GM21390 (cell line): ENCODE data around the gene MTMR3.

Experiments
- ATAC-seq: cut with Tn5 transposase; IDR thresholded peaks from one replicate; pipeline ENCODE4 v1.9.1; 2021; ENCODE audit not compliant: unreplicated experiment

MTMR3 gene

DNA sequence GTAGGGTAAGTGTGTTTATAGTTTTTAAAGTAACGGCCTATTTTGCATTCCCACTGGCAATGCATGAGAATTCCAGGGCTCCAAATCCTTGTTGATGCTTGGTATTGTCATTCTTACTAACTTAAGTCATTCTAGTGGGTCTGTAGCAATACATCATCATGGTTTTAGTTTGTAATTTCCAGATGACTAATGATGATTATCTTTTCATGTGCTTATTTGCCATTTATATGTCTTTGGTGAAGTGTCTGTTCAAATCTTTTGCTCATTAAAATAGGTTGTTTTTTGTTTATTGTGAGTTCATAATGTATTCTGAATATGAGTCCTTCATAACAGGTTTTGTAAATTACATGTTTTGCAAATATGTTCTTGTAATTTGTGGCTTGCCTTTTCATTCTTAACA, 31.2 kb downstream of the MTMR3 start:
- no peak for ATAC-seq

DNA sequence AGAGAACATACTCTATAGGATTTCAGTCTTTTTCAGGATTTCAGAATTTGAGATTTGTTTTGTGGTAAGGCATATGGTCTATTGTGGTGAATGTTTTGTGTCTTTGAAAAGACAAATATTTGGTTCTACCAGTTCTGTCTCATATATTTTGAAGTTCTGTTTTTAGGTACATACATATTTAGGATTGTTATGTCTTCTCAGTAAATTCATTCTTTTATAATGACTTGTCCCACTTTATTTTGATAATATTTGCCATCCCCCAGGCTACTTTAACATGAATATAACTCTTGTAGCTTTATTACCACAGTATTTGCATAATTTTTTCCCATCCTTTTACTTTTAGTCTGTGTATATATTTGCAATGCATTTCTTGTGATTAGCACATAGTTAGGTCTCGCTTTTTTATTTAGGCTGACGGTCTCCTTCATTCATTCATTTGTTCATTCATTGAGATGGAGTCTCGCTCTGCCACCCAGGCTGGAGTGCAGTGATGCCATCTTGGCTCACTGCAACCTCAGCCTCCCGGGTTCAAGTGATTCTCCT, 32.1 kb downstream of the MTMR3 start:
- ATAC-seq = no peak

DNA sequence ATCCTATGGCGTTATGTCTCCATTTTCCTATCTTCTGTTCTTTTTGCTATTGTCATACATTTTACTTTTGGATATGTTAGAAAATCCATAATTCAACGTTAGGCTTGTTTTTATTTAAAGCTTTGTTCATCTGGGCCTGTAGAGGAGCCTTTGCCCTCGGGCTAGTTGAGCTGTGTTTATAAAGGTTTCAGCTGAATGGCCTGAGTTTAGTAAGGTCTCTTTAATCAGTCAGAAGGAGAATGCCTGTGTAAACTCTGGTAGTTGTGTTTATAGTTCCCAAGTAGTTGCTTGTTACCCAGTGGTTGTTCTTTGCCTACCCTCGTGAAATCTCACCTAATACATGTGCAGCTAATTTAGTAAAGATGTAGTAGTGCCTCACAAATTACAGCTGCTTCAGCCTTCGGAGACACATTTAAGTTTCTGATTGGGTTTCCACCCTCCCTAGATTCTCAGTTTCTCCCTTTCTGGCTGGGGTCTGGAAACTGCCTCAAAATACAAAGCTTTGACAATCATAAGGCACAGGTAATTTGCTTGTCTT, 33.1 kb downstream of the MTMR3 start:
- ATAC-seq = no peak

DNA sequence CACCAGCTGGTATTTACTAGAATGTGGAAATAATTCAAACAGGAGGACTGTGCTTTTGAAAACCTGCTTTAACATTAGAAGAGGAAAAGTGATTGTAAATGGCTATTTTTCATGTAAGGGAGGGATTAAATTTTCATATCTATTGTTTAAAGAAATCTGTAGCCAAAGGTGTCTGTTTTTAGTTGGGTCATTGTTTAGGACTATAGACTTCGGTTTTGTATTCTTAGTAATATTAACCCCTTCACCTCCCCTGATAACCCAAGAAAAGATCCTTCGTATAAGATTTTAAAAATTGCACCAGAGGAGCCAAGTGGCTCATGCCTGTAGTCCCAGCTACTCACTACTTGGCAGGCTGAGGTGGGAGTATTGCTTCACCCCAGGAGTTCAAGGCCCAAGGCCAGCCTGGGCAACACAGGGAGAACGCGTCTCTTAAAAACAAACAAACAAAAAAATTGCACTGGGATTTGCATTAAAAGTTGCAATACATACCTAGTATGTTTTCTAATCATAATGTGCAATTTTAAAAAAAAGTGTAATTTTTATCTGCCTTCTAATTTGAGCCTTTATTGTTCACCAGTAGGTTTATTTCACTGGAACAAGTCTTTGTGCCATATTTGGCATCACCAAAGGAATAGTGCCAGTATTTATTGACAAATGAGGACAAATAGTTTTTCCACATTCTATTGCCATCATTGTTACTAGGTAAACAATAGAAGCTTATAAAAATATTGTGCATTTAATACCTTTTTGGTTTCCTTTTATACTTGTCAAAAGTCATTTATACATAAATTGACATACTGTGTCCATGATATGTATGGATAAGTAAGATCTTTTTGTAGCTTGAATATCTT, 34.3 kb downstream of the MTMR3 start:
- ATAC-seq = no peak

DNA sequence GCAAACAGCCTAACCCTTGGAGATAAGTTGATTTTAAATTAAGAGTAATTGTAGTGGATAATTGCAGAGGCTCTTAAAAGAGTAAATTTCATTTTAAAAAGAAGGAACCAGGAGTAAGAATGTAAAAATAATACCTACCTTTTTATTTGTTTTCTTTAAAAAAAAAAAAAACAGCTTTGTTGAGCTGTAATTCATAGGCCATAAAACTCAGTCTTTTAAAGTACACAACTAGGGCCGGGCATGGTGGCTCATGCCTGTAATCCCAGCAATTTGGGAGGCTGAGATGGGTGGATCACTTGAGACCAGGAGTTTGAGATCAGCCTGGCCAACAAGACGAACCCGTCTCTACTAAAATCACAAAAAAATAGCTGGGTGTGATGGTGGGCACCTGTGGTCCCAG, 42.4 kb downstream of the MTMR3 start:
- ATAC-seq = no peak

DNA sequence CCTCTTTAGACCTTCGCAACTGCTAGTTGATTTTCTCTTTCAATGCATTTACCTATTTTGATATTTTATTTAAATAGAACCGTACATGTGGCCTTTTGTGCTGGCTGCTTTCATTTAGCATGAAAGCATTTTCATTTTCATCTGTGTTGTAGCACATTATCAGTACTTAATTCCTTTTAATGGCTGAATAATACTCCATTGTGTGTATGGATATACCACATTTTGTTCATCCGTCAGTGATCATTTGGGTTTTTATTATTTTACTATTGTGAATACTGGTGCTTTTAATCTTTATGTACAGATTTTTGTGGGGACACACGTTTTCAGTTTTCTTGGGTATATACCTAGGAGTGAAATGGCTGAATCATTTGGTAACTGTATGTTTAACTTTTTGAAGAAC, 43.1 kb downstream of the MTMR3 start:
- ATAC-seq = no peak

DNA sequence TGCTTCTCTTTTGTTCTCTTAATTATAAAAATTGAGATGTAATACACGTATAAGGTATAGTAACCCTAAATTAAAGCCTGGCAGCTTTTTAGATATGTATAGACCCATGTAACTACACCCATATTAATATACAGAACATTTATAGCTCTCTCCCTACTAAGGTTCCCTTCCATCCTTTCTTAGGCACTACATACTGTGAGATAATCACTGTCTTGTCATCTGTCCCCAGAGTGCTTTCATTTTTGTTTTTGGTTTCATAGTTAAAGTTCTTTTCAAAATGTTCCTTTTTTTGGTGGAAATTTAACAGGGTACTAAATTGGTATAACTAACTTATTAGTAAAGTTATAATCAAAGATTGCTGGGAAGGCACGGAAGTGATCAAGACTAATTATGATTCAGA, 49.2 kb downstream of the MTMR3 start:
- no peak for ATAC-seq

DNA sequence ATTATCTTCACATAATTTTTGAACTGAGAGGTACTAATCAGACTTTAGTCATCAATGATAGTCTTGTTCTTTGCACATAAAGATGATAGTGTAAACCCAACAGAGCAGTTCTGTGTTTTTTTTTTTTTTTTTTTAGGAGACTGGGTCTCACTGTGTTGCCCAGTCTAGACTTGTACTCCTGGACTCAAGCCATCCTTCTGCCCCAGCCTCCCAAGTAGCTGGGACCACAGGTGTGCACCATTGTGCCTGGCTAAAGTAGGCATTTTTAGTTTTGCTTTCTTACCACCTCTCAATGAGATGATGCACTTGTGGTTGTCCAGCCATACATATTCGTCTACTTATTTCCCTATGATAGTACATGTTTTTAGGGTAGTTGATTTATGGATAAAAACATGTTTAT, 50.6 kb downstream of the MTMR3 start:
- ATAC-seq = no peak

DNA sequence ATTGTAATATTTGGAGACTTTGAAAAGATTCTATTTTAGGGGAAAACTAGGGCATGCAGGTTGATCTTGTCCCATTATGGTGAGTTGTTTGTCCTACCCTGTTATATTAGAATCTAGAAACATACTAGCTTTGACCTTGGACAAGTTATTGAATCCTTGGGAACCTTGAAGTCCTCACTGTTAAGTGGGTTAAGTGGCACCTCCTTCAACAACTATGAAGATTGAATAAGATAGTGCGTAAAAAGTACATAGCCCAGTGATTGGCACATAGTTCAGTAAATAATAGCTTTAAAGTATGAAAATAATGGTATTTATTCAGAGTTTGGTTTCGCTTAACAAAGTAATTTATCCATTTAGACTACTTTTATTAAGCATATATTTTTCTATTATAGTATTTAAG, 51.6 kb downstream of the MTMR3 start:
- ATAC-seq = no peak

DNA sequence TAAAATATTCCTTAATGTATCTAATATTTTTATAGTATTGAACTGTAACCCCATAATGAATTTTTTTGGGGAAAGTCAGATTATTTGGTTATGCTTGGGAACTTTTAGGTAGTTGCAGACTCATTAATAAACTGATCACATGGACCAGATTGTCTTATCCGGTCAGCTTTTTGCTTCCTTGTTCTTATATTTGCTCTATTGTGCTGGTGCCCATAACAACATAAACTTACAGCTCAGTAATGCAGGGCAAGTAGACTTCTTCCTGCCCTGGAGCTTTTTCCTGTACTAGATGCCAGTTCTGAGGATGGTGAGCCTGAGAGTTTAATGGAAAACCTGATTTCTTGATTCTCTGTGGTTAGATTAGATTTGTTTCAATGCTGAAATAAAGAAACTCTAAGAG, 53.2 kb downstream of the MTMR3 start:
- ATAC-seq = no peak

DNA sequence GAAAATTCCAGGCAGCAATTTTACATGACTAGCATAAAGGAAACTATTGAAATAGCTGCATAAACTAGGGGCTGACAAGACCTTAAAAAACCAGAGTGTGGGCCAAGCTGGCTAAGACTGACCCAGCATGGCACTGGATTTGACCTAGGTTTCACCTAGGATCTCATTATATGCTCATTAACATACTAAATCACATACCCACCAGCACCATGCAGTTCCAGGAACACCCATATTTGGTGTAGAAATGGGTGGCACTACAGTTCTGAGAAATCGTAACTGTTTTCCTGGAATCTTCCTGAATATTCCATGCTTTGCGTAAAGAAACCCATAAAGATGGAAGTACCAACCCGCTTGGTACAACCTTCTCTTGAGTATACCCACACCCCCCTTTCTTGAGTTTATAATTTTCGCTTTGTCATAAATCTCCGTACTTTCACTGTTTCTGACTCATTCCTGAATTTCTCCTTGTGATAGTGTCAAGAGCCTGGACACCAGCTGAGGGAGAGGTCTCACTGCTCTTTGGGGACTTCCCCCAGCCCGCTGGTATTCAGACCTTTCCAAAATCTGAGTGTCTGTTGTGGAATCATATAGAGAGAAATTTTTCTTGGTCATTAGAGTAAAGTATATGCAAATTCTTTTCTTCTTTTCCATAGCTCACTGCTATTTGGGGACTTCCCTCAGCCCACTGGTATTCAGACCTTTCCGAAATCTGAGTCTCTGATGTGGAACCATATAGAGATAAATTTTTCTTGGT, 55.1 kb downstream of the MTMR3 start:
- ATAC-seq = peak; percentile 57

DNA sequence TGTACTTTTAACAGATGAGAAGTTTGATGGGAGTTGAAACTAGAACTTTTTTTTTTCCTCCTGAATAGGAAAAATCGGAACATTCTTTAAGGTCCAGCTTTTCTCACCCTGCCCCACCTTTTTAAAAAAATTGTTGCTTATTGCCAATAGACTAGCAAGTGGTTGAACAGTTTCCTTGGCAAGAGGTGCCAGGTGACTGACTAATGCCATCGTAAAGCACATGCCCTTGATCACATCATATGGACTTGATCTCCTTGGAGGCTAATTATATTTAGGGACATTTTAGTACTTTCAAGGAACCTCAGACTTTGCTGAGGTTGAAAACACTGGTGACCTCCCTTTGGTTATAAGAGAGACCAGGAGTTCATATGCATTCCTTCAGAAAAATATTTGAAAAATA, 57.6 kb downstream of the MTMR3 start:
- ATAC-seq = no peak

DNA sequence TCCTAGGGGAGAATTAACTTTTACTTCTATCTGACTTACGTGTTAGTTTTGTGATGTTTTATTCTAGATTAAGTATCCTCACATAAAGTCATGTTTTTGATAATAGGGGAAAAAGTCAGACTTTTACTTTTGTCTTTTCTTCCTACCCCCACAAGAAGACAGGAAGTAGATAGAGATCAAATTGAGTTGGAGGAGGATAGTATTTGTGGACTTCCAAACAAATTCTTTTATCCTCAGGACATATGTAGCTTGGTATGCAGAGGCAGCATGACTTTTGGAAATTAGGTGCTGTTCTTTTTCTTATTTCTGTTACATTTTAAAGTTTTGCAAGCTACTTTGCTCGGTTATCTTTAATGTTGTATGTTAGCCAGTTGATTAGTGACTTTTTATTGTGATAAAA, 61.4 kb downstream of the MTMR3 start:
- no peak for ATAC-seq

DNA sequence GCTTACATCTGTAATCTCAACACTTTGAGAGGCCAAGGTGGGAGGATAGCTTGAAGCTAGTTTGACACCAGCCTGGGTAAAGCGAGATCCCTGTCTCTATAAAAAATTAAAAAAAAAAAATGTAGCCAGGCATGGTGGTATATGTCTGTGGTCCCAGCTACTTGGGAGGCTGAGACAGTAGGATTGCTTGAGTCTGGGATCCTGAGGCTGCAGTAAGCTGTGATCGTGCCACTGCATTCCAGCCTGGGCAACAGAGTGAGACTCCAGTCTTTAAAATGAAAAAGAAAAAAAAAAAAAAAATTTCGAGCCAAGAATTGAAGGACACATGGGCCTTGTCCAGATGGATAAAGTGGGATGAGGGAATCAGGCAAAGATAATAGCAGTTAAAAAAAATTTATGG, 62.5 kb downstream of the MTMR3 start:
- ATAC-seq = no peak

DNA sequence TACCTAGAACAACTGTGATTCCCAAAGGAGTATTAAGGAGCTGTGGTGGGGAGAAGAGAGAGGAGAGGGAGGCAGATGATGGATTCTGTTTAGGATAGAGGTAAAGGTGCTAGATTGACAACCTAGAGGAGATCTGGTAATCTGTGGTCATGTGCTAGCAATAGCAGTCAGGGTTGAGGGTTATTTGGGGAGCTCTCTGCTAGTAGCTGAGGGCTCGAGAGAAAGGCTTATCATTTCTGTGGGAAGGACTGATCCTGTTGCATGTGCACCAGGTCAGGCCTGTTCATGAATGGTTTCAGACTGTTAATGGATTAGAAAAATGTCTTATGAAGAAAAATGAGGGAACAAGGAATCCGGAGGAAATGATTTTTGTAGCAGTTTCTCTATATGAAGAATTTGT, 63.2 kb downstream of the MTMR3 start:
- no peak for ATAC-seq

DNA sequence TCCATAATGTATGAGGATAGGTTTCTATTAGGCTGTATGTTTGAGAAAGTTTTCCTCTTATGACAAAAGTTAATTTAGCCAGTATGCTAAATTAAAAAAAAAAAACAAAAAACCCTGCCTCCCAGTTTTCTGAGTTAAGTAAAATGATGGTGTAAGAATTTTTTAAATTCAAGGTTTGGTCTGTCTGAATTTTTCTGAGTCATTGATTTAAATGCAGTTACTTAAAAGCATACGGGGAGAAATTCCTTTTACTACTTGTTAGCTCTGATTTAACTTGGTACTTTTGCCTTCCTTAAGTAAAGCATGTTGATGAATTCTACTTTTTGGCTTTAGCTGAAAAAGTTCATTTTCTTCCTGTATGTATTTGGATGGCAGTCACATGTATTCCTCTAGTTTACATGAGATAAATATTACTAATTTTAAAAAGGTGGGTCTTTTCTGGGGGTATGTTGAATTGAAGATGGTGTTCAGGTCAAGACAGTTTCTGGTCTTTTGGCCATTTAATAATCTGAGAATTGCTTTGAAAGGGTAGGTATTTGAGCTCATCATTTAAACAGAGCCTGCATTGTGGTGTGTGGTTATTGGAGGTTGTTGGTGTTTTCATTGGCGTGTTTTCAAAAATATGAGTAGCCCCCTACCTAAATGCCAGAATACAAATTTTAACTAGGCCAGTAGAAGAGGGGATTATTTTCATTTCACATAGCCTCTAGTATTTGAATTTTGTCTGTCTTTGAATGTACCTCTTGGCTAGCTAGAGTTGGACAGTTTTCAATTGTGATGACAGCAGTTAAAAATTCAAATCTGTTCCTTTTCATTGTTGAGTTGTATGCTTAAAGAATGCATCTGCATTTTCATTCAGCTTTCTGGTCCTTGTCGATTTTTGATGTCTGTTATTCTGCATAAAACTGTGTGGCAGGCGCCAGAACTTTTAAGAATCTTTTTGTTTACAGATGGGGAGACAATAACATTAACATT, 64.7 kb downstream of the MTMR3 start:
- ATAC-seq = no peak

DNA sequence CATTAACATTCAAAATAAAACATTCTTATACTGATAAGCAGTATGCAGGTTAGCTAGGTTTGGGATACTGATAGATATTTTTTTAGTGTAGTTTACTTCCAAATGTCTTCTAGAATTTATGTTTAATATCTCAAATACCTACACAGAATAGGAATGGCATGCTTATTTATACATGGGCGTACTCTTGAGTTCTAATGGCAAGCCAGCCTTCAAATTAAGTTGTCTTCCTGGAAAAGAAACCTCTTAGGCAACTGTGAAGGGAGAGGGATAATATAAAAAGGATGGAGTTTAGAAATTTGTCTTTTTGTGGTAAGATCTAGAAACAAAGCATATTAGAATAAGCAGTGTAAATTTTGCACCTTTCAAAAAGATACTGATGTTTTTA, 65.4 kb downstream of the MTMR3 start:
- no peak for ATAC-seq

DNA sequence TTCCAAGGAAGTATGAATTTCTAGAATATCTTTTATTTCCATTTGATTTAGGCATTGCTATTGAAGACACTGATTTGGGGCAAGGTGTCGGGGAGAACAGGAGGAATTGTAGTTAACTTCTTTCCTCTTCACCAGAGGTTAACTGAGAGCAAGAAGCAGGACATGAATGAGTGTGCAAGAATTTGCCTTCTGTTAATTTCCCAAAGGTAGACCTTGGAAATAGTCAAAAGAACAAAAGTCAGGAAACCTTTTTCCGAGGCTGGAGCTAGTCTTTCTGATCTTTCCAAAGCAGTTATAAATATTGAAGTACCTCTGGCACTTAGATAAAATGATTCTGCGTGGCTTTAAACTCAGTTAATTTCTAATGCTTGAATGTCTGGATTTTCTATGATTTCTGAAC, 66.9 kb downstream of the MTMR3 start:
- ATAC-seq = no peak

DNA sequence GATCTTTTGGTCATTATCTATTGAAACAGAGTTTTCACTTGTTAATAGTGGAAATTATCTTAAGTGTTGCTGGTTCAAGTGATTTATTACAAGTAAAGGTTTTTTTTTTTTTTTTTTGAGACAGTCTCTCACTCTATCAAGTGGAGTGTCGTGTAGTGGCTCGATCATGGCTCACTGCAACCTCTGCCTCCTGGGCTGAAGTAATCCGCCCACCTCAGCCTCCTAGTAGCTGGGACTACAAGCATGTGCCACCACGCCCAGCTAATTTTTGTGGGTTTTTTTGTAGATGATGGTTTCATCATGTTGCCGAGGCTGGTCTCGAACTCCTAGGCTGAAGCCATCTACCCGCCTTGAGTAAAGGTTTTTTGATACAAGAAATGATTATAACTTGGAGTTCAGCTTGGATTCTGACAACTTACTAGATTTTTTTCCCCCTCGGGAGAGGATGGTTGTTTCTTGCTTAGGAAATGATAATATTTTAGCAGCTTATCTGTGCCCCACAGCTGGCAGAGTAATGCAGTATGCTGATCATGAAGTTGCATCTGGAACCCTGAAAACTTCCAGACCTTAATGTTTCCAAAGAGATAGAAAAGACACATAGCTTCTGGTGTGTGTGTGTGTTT, 68.9 kb downstream of the MTMR3 start:
- ATAC-seq = no peak

DNA sequence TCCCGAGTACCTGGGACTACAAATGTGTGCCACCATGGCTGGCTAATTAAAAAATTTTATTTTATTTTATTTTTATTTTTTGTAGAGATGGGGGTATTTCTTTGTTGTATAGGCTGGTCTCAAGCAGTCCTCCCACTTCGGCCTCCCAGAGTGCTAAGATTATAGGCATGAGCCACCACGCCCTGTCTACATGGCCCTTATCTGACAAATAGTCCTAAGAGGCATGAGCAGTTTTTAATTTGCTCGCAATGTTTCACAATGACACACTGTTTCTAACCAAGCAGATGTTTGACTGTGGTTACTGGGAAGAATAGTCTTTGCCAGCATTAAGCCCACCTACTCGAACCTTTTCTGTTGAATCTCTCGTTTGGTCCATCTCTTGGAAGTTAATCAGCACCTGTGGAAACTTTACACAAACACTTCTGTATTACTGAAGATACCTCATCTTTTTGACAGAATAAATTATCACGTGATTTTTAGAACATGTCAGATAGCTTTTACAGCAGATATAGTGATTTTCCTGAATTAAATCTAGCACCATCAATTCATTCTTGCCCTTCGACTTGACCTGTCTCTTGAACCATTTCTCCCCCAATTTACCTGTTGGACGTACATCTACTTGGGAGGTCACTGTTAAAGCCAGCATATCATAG, 71.4 kb downstream of the MTMR3 start:
- ATAC-seq = no peak
